Dedifferentiated amniotic fluid mesenchymal stem cell (primary cell): ENCODE measurements around the gene WNT5A.
A peak's percentile ranks its signal among the peaks of the same experiment; 100 is the strongest.

Experiments used
- DNase-seq: peaks from one replicate; pipeline ENCODE4 v3.0.0-alpha.2; 2016; ENCODE audit errors: extremely low spot score

WNT5A gene

DNA sequence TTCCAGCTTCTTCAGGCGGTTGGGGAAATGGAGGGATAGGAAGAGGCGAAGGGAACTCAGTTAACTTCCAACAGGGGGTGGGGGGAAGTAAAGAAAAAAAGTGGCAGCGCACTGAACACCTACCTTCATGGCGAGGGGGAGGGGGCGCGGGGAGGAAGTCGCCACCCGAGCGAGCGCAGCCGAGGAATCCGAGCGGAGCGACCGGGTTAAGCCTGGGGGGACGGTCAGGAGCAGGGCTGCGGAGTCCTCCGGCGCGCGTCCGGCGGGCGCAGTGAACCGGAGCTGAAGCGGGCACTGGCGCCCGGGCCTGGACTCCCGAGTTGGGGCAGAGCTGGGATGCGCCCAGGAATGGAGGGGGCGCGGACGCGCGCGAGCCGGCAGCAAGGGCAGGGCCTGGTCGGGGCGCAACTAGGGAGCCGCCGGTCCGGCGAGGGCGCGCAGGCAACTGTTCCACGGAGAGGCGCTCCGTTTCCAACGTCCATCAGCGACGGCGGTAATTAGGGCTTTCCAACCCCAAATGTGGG, at the start of gene WNT5A:
WNT5A (minus strand) TSS at position 450 of the 524 bp plus-strand sequence; CDS start at position 129, 321 bp downstream.
- no peak for DNase-seq

DNA sequence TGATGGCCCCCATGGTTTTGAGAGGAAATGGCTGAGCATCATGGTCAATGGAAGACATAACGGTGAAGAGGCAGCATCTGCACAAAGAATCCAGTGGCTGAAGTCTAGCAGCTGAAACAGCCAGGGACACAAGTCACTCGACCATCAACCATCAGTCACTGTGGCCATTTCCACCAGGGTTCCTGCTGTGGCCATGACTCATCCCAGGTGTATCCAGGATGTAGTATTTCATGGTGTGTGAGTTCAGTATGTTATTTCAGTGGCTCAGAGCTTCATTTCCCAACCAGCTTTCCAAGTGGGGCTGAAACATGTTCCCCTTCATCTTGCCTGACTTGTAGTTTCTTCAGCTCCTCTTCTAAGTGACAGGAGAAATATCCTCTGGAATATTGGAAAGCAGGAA, 47.8 kb upstream of the WNT5A start:
- no peak for DNase-seq

DNA sequence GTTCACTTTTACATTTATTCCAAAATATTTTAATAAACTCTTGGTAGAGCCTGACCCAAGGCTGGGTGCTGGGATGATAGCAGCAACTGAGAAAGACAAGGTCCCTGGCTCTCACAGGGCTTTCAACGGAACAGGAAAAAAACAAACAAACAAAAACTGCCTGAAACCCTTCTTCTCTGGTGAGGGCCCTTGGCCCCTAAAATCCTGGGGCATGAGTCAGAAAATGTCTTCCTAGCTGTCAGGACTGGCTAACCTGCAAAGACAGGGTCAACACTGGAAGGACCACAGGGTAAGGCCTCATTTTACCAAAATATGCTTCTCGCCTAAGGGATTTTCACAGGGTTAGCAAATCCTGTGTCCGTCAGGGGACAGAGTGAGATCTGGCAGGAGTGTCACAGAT, 45.7 kb upstream of the WNT5A start:
- no peak for DNase-seq

DNA sequence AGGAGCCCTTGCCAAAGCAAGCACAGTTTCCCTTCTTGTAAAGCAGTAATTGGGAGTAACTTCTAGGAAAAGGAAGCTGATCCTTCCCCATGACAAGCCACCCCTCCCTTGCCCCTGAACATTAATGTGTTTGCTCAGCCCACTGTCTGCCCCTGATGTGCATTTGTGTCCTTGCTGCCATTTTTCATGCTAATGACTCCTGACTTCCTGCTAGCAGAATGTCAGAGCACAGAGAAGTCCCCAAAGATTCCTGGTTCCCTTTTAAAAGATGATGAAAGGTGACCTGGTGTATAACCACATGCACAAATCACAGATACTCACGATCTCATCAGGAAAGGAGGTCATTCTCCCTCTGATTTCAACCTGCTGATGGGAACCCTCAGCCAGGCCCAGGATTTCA, 44.2 kb upstream of the WNT5A start:
- no peak for DNase-seq

DNA sequence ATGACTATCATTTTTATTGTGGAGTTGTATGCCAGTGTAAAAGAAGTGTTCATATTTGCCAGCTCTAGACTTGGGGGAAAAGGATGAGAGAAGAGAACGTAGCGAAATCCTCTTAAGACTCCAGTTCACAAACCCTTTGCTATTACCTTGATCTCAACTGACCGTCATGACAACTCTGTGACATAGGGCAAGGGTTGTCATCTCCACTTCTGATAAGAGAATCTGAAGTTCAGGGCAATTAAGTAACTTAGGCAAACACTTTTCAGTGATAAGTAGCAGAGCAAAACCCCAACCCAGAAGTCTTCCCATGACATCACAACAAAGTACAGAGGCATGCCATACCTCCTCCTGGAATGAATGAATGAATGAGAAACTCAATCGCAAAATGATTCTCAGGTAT, 40.3 kb upstream of the WNT5A start:
- DNase-seq: no peak

DNA sequence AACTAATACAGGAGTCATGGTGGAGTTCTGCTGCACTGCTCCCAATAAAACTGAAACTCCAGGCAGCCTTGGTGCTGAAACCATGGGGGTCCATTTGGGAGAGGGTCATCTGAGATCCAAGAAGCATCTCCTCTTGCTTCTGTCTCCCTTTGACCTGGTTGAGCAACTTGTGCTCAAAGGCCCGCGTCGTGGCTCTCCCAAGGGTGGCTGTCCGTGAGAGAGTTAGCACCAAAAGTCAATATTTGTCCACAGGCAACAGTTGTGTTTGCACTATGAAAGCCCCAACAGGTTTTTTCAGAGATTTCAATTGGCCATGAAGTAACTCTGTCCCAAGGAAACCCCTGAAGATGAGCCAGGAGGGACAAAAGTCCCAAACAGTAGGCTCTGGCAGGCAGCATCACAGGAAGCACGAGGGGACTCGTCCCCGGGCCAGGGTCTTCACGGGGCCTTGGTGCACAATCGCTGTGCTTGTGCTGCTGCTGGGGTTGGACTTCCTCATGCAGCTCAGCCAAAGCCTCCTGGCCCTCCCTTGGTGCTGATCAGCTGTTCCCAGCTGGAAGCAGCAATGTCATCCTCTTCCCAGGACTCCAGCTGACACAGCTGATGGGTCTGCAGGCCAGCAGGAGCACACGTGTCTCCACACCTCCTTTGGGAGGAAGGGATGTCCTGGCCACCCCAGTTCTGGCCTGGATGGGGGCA, 39.4 kb upstream of the WNT5A start:
- no peak for DNase-seq

DNA sequence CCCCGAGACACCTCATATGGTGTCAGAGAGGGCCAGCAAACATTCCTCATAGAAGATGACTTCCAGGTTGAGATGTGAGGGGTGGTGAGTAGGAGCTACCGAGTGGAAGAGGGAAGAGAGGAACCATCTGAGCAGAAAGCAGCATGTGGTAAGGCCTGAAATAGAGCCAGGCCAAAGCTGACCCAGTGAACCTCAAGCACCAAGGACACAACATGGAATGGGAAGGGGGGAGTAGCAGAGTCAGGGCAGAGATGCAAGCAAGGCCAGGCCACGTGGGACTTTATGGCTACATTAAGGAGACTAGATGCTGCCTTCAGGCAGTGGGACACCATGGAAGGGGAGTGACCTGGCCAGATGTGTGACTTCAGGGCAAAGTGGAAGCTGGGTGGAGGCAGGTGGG, 38.3 kb upstream of the WNT5A start:
- no peak for DNase-seq

DNA sequence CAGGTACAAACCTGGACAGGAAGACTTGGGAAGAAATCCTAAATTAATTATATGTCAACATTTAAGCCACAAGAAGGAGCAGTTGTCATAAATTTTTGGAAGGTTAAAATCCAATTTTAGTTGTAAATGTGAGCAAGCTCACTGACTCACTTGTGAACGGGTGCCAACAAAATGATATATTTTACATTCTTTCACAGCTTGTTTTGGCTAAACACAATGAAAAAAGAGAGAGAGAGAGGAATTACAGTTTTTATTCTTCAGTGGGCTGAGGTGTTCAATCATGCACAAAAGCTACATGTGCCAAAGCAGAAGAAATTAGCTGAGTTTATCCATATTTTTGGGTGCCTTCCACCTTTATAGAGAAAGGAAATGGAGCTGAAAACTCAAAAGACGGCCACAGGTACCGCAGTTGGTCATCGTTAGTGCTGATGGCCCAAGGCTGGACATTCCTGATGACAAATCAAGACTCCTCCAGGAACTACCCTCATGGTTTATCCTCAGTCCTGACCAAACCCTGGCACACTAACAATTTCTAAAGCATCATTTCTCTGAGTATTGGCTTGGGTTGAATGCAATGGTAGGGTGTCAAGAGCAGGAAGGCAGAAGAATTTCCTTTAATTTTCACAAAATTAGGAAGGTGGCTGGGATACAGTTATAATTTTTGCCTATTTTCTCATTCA, 37.6 kb upstream of the WNT5A start:
- DNase-seq: peak; percentile 49

DNA sequence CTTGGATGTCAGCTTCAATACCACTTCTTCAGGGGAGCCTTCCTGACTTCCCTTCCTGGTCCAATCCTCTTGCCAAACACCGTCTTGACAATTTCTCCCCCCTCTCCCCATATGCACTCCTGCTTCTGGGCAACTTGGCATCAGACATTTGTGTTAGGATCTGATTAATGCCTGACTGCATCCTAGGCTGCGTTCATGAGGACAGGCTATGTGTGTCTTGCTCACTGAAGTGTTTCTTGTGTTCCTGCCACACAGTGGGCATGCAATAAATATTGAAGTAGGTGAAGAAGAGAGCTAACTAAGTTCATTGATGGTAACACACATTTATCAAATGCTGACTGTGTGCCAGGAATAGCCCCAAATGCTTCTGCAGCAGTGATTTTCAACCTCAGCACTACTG, 36.4 kb upstream of the WNT5A start:
- DNase-seq: no peak

DNA sequence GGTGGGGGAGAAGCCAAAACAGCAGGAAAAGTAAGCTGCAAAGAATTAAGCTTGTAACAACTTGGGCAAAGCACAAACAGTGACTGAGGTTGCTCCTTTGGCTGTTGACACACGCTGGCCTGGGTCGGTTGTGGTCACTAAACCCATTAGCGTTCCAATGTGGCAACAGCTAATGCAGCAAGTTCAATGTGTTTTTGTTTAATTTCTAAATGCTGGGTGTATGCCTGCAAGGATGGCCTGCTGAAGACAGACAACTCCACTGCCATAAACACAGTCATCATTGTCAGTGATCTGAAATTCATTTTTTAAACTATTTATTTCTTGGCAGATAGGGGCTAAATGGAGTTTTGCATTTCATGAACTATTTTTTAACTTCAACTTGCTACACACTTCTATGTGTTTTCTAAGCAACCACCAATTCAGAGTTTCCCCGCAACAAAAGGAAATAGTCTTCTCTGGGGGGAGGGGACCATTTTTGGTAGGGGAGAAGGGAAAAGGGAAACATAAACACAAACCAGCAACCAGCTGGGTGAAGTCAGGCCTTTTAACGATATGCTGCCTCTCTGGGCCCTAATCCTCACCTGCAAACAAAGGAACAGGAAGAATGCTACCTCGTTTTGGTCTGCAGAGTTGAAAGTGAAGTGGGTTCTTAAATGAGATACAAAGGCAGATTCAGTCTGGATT, 34.8 kb upstream of the WNT5A start:
- DNase-seq: no peak

DNA sequence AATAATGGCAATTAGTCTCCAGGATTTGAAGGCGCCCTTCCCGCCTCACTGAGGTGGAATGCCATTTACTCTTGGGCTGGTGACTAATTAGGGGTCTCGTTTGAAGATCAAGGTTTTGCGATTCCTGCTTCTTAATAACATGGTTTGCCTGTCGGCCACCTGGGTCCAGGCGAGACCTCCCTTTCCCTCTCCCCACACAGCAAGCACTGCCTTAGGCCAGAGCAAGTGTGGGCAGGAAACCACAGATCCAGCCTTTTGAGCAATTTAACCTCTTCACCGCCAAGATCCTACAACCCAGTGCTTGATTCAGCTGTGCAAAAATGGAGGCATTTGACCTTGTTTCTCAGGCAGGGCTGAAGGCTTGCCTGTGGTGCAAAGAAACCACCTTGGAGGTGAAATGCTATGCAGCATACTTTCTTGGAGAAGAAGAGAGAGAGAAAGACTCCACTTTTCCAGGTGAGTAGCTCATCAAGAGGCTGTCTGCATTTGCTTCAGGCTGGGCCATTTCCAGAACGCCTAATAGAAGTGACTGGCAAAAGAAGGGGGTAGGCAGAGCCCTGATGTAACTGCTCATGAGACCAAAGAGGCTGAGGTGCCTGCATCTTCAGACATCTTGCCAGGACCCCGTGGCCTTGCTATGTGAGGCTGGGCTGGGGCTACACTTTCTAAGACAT, 34.1 kb upstream of the WNT5A start:
- DNase-seq: no peak

DNA sequence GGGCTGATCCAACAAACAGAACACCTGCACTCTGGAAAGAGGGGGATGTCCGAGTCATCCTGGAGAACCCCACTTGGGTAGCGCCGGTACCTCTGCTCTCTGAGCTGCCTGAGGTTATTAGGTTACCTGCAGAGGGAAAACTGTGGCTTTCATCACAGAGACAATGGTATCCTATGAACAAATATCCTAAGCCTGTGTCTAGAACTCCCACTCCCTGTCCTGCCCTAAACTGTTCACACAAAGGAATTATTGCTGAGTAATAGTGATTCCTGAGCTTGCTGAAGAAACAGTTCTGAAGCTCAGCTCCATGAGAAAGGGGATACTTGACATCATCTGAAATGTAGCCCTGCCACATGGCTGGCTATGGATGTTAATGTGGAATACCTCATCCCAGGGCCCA, 31.9 kb upstream of the WNT5A start:
- DNase-seq: peak; percentile 53

DNA sequence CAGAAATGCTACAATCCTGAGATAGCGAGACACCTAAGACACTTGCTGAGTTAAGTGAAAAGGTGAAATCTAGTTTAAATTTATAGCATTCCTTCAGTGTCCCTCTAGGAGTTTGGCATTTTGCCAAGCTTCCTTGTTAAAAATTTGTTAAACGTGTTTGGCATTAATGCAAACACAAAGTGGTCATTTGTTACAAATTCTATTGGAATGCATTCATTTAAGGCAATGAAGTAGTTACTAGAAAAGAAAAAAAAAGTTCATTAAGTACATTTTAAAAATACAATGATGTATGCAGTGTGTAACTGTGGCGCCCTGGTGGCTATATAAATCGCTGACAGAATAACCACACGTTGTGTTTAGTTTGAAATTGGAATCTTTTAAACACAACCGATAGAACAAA, 31.3 kb upstream of the WNT5A start:
- DNase-seq: no peak

DNA sequence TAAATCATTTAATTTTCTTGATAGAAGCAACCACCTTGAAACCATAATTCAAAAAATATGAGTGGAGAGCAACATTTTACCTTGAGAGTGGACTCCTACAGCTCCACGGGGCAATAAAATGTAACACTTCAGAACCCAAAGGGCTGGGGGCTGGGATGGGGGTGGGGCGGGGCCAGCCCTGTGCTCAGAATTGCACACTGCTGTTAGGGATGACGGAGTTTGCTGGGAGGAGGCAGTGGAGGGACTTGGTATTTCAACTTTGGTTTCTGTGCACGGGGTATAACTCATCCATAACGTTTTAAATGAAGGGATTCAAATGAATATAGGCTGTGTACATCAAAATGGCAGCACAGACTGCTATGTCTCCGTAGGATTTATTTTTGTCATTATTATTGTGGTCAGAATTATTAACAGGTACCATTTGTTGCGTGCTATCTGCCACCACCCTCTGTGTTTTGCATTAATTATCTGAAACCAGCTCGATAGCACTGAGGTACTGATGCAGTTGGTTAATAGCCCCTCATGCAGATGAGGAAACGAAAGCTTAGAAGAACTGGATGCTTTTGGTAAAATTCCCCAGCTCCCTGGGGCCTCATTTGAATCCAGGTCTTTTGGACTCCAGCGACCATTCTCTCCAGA, 29.4 kb upstream of the WNT5A start:
- DNase-seq: no peak

DNA sequence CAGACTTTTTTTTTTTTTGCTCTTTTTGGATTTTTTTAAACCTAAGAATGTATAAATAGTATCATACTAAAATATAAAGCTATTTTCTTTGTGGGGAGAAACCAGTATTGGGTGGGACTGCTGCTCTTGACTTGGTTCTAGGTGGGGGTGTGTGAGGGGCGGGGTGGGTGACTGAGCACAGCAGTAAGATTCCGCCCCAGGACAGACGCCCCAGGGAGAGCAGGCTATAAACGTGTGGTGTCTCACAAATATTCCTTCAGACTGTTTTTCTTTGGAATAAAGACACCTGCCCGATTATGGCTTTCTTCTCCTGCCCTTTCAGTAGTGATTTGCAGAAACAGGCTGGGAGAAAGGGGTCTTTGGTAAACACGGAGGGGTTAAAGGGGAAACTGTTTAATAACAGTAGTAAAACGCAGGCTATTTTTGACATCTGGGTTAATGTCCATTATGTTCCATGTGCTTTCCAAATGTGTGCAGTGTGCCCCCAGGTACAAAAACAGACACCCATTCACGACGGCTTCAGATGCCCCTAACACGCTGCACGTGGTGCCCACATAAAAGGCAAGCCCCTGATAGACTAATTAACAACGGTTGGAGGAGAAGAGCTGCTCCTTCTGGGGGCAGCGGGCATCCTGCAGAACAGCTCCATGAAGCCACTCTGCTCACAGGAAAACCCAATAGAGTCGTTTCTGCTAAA, 28.6 kb upstream of the WNT5A start:
- DNase-seq: no peak

DNA sequence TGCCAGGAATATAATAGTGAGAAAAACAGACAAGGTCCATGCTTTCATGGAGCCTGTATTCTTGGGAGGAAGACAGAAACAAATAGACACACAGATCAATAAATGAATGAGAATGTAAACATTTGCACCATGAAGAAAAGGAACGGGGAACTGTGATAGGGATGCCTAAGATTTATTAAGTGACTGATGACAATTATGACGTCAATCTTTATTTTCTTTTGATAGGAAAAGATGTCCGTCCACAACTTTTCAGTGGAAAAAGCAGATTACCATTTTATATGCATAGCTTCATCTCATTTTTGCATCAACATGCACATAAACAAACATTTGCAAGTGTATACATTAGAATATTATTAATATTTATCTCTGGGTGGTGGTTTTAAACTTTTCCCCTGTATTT, 27.9 kb upstream of the WNT5A start:
- DNase-seq: no peak

DNA sequence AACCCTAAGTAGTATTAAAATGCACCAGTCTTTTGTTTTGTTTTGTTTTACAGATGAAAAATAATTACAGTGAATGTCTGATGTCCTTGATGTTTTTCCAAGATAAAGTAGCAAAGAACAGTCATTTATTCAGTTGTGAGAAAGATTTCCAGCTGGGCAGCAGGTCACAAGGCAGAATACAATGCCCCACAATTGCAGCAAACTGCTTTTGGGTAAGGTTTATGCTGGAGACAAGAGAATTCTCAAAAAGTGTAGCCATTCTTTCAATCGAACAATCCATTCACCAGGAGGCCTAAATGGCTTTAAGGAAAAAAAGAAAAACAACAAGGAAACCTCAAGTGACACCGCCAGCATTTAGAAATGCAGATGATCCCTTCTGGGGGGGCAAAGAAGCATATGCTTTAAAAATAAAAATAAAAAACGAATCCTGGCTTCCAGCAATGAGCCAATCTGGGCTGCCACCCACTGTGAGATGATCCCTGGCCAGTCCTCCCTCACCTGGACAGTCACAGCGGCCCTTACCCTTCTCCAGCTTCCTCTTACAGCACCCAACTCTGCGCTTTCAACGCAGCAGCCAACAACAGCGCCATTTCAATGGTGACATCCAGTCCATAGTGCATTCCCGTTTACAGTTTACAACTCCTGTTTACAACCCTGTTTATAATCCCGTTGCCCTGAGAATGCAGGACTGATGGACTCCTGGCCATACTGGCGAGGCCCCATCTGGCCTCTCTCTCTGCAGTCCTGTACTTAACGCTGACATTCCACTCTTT, 25.7 kb upstream of the WNT5A start:
- no peak for DNase-seq

DNA sequence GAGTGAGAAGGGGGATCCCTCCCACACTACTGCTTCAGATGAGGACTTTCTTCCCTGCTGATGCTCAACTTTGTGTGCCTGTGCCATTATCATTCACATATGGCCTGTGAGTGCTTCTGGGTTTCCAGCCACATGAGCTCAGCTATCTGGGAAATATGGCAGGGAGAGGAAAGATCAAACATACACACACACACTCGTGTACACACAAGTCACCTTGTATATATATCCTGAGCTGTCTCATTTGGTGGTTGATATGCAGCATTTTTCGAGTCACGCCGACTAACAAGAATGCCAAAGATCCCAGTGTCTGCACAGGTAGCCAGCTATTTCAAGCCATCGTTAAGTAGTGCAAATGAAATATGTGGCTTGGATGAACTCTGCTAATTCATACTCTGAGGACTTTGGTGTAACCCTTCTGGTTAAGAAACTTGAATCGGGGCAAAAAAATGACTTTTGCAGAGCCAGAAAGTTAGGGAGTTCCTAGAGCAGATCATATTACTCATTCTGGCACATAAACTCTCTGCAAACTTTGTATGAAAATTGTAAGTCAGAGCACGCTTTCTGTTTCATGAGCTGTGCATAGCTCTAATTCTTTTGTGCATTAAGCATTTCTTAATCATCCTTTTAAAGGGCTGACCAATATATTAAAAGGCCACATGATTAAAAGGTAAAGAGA, 24.9 kb upstream of the WNT5A start:
- DNase-seq: peak; percentile 84

DNA sequence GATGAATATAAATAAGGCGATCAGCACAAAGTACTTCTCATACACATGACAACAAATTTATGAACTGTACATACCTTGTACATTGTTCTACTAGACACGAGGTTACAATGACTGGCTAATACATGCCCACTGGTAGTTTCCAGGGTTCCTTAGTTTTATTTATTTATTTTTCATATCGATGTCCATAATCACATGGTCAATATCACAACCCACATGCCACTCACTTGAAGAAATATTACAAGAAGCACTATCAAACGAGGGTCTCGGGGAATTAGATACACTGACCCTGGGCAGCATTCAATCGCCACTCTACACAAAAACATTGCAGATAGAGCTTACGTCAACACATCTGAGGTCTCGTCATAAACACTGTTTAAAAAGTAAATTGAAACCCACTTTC, 21.2 kb upstream of the WNT5A start:
- no peak for DNase-seq

DNA sequence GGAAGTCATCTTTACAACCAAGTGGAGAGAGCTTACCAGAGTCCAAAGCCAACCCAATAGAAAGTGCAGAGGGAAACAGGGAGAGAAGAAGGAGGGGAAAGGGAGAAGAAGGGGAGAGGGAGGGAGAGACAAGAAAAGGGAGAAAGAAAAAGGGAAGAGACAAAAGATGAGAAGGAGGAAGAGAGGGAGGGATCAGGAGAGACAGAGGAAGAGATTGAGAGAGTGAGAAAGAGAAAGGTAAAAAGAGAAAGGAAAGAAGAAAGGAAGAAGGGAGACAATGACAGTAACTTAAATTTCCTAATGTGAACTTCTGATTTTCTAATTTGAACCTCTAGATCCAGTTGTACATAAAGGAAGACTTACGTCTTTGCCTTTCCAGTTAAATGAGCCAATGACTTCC, 20.7 kb upstream of the WNT5A start:
- no peak for DNase-seq
